ENCODE results near the gene CD2. TPM values are rescaled to one million over a fixed set of nuclear protein-coding genes. Genes with fewer than 3 reads are reported as not detected.

Gene CD2
- total RNA-seq, 1 donor from 2014 or later, result not detected

DNA sequence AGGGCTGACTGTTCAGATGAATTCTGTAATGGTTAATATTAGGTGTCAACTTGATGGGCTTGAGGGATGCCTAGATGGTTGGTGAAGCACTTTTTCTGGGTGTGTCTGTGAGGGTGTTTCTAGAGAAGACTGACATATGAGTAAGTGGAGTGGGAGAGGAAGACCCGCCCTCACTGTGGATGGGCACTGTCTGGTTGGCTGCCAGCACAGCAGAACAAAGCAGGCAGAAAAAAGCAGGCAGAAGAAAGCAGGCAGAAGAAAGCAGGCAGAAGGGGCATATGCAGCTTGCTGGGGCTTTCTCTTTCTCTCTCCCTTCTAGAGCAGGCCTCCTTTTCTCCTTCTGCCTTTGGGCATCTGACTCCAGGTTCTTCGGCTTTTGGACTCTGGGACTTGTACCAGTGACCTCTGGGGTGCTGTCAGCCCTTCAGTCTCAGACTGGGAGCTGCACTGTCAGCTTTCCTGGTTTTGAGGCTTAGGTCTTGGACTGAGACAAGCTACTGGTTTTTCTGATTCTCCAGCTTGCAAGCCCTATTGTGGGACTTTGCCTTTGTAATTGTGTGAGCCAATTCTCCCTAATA, 42.9 kb upstream of the CD2 start:
- DNase-seq (ENCODE audit: low read depth), result no peak
- TF ChIP-seq, protein P1, sequence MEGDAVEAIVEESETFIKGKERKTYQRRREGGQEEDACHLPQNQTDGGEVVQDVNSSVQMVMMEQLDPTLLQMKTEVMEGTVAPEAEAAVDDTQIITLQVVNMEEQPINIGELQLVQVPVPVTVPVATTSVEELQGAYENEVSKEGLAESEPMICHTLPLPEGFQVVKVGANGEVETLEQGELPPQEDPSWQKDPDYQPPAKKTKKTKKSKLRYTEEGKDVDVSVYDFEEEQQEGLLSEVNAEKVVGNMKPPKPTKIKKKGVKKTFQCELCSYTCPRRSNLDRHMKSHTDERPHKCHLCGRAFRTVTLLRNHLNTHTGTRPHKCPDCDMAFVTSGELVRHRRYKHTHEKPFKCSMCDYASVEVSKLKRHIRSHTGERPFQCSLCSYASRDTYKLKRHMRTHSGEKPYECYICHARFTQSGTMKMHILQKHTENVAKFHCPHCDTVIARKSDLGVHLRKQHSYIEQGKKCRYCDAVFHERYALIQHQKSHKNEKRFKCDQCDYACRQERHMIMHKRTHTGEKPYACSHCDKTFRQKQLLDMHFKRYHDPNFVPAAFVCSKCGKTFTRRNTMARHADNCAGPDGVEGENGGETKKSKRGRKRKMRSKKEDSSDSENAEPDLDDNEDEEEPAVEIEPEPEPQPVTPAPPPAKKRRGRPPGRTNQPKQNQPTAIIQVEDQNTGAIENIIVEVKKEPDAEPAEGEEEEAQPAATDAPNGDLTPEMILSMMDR (conservative IDR thresholded peaks at IDR 0.05; ENCODE audit: low read depth, low read length), result no peak
- no peak overlapping the region for H3K4me3 ChIP-seq (ENCODE audit: low read depth, low read length)

DNA sequence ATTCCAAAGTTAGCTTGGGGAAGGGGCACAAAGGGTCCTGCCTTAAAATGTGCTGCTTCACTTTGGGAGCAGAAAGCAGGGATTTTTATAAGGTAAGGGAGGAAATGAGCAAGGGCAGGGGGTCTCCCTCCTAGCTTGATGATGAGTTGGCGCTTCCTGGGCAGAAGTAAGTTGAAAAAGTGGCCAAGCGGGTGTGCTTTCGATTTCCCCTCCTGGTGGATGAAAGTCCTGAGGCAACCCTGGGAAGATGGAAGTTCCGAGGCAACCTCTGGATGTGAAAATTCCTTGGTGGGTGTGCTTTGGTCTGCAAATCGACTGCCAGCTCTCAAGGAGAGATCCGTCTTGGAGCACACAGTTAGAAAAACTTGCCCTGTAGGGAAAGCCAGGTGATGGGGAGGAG, 41.7 kb upstream of the CD2 start:
- DNase-seq (ENCODE audit: low read depth), result no peak
- TF ChIP-seq, protein P1 (conservative IDR thresholded peaks at IDR 0.05; ENCODE audit: low read depth, low read length), result no peak

DNA sequence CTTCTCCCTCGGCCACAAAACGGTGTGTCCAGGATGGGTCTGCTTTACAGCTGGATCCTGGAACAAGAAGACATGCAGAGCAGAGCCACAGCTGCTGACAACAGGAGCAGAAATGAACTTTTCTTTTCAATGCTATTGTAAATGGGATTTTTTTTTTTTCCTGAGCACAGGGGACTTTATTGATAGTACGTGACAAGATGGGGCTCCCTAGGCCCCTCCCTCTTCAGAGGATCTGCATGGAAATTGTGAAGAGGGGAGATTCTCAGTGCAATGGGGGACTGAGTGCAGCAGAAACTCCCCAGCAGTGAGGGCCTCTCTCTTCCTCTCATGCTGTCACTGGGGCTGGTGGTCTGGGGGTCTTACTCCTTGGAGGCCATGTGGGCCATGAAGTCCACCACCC, 40.8 kb upstream of the CD2 start:
- TF ChIP-seq, protein P1 (conservative IDR thresholded peaks at IDR 0.05; ENCODE audit: low read depth, low read length), result no peak
- H3K4me3 ChIP-seq (ENCODE audit: low read depth, low read length), result no peak overlapping the region
- DNase-seq (ENCODE audit: low read depth), result no peak

More for the DNA sequence above, 41.7 kb upstream of the CD2 start:
- no peak overlapping the region for H3K4me3 ChIP-seq (ENCODE audit: low read depth, low read length)

DNA sequence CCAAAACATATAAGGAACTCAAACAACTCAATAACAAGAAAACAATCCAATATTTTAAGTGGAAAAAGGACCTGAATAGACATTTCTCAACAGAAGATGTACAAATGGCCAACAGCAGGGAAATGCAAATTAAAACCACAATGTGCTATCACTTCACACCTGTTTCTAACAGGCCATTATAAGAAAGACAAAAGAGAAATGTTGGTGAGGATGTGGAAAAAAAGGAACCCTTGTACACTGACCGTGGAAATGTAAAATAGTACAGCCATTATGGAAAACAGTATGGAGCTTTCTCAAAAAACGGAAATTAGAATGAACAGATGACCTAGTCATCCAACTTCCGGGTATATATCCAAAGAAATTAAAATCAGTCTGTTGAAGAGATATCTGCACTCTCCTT, 37.8 kb upstream of the CD2 start:
- DNase-seq (ENCODE audit: low read depth), result no peak
- TF ChIP-seq, protein P1 (conservative IDR thresholded peaks at IDR 0.05; ENCODE audit: low read depth, low read length), result no peak
- H3K4me3 ChIP-seq (ENCODE audit: low read depth, low read length), result no peak overlapping the region

DNA sequence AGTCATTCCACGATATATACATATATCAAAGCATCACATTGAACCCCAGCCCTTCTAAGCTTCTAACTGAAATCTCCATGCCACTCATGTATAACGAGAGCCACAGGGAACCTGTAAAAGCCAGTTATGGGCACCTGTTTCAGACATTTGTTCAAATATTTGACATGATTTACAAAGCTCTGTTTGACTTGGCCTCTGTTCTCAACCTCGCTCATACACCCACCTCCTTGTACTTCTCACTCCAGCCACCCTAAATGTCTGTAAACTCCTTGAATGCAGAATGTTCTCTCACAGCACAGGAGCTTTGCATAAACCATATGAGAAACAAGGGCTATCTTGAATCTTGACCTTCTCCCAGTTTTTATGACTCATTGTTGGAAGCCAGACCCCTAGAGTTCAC, 36.9 kb upstream of the CD2 start:
- no peak overlapping the region for H3K4me3 ChIP-seq (ENCODE audit: low read depth, low read length)
- DNase-seq (ENCODE audit: low read depth), result no peak
- TF ChIP-seq, protein P1 (conservative IDR thresholded peaks at IDR 0.05; ENCODE audit: low read depth, low read length), result no peak

DNA sequence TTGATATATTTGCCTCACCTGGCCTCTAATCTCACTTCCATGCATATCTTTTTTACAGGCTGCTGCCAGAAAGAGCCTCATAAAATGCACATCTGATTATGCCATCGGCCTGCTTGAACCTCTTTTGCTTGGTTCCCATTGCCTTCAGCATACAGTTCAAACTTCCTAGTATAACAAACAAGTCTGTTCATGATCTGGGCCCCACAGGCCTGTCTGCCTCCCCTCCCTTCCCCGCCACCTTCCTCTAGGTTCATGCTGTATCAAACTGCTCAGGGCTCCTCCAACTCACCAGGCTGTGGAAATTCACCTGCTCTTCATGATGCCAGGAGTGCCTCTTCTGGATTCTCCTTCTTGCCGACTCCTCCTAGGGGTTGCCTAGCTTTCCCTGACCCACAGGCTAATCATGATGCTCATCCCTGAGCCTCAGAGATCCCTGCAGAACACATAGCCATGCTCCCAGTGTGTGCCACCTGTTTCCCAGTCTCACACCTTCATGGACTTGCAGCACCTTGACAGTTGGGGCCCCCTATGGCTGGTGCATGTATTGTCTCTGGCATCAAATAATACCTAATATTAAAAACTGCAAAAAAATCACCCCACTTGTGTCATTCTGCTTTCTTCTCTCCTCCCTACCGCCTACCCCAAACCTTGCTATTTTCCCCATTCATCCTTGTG, 33.7 kb upstream of the CD2 start:
- H3K4me3 ChIP-seq (ENCODE audit: low read depth, low read length), result no peak overlapping the region
- TF ChIP-seq, protein P1 (conservative IDR thresholded peaks at IDR 0.05; ENCODE audit: low read depth, low read length), result no peak
- DNase-seq (ENCODE audit: low read depth), result no peak

DNA sequence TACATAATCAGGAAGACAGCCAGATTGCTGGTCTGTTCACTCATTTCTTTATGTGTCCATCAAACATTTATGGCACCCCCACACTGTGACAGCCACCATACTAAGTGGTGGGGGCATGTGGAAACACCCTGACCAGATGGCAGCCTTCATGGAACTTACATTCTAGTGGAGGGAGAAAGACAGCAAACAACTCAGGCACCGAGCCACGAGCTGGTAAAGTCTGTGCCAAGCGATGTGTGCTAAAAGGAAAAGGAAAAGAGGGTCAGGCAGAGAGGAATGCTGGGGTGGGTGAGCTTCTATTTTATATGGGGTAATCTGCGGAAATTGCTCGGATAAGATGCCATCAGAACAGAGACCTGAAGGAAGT, 33.2 kb upstream of the CD2 start:
- TF ChIP-seq, protein P1 (conservative IDR thresholded peaks at IDR 0.05; ENCODE audit: low read depth, low read length), result no peak
- DNase-seq (ENCODE audit: low read depth), result no peak
- H3K4me3 ChIP-seq (ENCODE audit: low read depth, low read length), result no peak overlapping the region
